Stimulated activated CD4-positive, alpha-beta T cell treated with anti-CD3 and anti-CD28 coated beads, Interleukin-15, amount 100 ng/mL, for 1 hour (primary cell): Measurements from ENCODE around the gene CAPZA1.

Experiments used
- DNase-seq, 2 donors: peaks; one replicate each; pipeline ENCODE4 v3.0.0-alpha.2; 2020; ENCODE audit warnings: low read depth in 1 of 2, low spot score in 1 of 2

Gene CAPZA1

DNA sequence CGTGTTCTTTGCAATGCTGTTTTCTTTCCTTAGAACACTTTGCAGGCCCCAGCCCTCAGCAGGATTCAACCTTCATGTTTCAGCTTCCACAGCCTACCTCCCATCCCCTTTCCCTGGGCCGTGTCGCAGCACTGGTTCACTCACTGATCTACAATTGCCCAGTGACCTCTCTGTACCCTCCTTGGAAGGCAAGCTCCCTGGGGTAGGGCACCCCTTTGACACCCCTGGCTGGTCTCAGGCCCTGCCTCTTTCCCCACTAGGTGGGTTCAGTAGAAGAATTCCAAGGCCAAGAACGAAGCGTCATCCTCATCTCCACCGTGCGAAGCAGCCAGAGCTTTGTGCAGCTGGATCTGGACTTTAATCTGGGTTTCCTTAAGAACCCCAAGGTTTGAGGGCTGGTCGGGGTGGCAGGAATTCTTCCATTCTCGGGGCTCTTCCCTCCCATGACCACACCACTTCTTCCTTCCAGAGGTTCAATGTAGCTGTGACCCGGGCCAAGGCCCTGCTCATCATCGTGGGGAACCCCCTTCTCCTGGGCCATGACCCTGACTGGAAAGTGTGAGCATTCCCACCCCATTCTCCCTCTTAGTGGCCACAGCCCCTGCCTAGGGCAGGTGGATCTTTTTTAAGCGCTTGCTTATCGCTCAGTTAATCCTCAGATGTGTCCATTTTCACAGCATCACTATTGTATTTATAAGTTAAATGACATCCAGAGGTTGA is 80.0 kb downstream of the CAPZA1 start:
- no peak for DNase-seq

DNA sequence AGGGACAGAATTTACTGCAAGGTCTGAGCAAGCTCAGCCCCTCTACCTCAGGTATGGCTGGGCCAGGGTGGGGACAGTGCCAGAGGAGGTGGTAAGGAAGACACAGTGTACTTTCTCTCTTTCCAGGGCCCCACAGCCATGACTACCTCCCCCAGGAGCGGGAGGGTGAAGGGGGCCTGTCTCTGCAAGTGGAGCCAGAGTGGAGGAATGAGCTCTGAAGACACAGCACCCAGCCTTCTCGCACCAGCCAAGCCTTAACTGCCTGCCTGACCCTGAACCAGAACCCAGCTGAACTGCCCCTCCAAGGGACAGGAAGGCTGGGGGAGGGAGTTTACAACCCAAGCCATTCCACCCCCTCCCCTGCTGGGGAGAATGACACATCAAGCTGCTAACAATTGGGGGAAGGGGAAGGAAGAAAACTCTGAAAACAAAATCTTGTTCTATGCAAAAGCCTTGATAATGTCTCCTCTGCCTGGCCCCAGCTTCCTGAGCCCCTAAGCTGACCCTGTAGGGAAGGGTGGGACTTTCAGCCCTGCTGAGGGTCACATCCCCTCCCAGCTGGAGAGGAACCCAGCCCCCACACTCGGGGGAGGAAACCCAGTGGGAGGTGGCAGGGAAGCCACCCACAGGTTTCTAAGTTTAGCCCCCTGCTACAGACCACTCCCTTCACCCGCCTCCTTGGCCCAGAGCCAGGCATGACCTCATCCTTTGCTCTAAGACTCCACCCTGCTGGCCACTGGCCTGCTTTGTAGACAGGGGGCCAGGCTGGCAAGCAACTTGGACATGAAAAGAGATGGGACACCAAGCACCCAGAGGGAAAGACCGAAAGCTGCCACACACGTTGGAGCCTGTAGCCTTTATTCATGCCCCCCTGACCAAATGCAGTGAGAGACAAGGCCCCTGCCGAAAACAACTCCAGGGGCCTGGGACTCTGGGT is 80.9 kb downstream of the CAPZA1 start:
- peak in 1 of 2 donors; percentile 33 for DNase-seq

DNA sequence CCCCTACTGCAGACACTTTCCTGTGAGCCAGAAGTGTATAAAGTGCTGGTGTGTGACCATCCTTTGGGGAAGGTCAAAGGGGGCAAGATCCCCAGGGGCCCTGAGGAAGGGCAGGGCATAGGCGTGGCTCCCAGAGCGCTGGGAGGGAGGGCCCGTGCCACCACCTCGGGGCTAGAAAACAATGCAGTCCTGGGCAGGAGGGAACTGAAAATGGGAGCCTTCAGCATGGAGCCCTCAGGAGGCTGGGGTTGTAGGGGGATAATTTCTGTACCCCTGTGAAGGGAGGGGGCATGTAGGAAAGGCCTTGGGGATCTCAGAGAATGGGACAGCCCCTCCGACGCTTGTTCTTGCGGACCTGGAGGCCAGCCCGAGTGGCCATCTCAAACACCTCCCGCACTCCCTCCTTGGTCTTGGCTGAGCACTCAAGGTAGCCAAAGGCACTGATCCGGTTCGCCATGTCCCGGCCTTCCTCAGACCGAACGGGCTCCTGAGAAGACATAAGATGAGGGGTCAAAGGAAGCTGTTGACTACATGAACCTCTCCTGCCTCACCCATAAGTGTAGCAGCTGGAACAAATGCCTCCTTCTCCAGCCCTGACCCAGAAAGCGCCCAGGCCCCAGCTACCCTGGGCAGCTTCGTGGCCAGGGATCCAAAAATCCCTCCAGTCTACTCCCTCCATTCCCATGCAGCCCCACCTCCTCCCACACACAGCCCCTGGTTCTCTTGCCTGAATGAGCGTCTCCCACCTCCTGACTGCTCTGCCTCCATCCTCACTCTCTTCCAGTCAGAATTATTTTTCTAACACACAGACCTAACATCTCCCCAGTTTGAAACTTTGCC is 81.8 kb downstream of the CAPZA1 start:
- DNase-seq, result no peak

DNA sequence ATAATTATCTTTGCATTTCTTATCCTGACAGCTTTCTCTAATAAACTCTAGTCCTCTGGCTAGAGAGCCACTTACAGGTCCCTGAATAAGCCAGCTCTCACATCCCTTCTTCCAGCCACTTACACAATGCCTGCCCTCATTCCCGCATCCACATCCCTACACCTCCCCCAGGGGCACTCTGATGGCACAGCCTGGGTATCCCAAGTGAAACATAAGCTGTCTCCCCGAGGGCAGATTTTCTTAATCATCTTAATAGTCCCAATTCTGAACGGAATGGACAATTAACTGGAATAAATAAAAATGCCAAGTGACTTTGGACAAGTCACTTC is 82.4 kb downstream of the CAPZA1 start:
- DNase-seq, result no peak

- DNase-seq, result no peak
These were observed 83.0 kb downstream of the CAPZA1 start for GRCh38 chr1:112702420-112703261.

DNA sequence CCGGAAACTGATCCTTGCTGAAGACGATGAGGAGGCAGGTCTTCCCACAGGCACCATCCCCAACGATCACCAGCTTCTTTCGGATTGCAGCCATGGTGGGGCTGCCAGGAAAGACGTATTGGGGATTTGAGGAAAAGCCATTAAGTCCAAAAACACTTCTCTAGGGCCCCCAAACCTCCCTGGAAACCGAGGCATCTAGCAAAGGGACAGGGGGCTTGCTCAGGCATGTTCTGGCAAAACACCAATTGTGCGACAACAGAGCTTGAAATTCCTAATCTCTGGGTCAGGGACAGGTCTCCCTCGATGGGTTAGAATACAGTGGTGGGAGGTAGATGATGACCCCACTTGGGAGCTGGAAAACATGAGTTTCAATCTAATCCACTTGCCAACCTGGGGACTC is 84.1 kb downstream of the CAPZA1 start:
- DNase-seq, result no peak

- no peak for DNase-seq
These were observed 84.8 kb downstream of the CAPZA1 start for GRCh38 chr1:112704391-112704933.

DNA sequence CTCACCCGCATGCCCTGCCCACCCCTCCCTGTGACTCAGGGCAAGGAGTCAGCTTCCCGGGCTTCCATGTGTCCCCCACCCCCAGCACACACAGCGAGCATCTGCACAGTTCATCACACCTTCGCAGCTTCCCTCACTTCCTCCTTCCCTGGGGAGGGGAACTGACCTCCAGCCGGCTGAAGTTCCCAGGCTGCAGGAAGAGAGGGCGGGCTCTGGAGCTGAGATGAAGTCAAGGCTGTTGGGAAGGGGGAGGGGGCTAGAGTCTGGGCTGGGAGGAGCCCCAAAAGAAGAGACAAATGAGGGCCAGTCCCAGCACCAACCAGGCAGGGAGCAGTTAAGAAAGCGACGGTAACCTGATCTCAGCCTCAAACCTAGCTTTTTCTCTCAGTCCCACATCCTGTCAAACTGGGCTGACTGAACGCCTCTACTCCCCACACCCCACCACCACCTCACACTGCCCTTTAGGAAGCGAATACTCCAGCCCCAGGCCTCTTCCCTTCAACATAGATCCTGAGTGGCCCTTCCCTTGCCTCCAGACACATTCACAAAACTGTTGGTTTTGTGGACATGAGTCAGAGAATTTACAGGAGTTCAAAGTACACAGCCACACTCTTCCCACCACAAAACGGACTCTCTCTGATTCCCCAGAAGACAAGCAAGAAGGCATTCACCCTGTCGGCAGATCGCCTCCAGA is 85.4 kb downstream of the CAPZA1 start:
- no peak for DNase-seq

- DNase-seq, result no peak
These were observed 87.0 kb downstream of the CAPZA1 start, which contains the start of gene RHOC for GRCh38 chr1:112706505-112707220. Gene RHOC, minus strand, starts transcription at chr1:112707127. Its CDS starts 3,328 bp downstream, at chr1:112703799.

DNA sequence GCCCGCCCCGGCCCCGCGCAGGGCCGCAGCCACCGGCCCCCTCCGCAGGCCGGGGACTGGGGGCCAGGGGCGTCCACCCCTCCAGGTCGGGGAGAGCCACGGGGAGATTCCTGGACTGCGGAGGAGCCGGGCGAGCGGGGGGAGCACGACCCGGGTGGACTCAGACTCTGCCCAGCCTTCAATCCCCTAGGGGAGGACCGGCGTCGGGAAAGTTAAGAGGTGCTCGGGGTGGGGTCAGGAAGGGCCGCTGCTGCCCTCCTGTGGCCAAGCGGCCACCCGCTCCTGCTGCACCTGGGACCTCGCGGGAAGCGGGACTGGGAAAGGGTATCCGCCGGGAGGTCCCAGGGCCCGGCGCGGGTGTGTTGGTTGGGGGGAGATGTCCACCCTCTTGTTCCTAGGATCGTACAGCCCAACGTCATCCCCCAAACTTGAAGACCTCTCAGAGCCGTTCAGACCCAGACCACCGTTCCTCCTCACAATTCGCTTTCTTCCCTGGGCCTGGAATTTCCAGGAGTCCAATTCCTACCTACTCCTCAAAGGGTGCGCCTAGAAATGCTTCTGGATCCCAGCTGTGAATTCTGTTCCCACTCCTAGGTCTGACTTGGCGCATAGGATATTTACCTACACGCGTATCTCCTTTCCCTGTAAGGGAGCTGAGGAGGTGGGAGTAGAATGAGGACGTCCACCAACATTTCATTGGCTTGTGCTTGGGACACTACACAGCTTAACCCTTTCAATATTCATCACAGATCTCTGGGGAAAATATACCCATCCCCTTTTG is 87.8 kb downstream of the CAPZA1 start:
- peak; percentile 32 to 53 for DNase-seq

GRCh38 chr1:112708002-112708448 is 88.4 kb downstream of the CAPZA1 start:
- DNase-seq, result no peak

DNA sequence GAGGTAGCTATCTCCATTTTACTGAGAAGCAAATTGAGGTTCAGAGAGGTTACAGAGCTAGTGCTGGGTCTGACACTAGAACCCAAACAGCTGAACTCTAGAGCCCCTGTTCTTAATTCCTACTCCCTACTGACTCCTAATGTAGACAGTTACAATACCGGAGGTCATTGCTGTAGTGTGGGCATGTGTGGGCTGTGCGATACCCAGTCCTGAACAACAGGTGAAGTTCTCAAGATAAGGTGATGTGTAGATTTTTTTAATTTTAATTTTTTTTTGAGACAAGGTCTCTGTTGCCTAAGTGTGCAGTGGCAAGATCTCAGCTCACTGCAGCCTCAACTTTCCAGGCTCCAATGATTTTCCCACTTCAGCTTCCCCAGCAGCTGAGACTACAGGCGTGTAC is 88.9 kb downstream of the CAPZA1 start:
- no peak for DNase-seq

- no peak for DNase-seq
These were observed 90.5 kb downstream of the CAPZA1 start for GRCh38 chr1:112710159-112710558.

- DNase-seq, result no peak
These were observed 91.0 kb downstream of the CAPZA1 start for GRCh38 chr1:112710586-112710985.

- DNase-seq, result no peak
These were observed 91.4 kb downstream of the CAPZA1 start for GRCh38 chr1:112711041-112711440.

- no peak for DNase-seq
These were observed 92.0 kb downstream of the CAPZA1 start for GRCh38 chr1:112711670-112712069.

DNA sequence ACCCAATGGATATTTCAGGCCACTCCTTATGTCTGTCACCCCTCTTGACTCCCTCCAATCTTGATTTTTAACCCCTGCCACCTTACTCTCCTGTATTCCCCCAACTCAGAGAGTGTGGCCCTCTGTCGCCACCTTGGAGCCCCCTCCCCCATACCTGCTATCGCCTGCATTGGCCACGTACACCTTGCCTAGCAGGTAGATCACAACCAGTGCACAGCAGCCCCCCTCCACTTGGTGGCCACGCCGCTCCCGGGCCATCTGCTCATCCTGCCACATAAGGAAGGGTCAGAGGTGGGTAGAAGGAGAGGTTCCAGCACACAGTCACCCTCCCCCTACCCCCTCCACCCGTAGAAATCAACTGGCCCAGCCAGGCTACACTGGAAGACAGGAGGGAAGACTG is 92.6 kb downstream of the CAPZA1 start:
- no peak for DNase-seq

DNA sequence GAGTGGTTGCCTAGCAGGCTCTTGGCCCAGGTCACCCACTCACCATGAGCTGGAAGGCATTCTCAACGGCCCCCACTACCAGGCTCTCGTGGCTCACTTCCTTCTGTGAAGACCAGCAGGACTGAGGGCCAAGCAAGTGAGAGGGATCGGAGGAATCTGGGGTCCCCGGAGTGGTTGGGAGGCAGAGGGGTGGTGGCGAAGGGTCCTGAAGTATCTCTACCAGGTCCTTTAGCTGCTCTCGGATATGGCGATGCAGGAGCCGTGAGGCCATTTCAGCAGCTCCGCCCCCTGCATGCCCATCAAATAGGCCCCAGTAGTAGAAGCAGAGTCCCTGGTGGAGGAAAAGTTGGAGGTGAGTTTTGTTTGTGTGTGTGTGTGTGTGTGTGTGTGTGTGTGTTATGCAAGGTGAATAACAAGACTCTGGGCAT is 93.1 kb downstream of the CAPZA1 start:
- no peak for DNase-seq
